Lower leg skin (tissue), 3 donors: ENCODE data around the gene RIBC2.

ENCODE experiments used
- POLR2A ChIP-seq, 2 donors: fragments of 450-650 bp; IDR thresholded peaks; one replicate each; pipeline ENCODE4 v1.6.1; 2016 to 2017; ENCODE audit warnings: antibody characterized with exemption in 2 of 2, mild to moderate bottlenecking in 1 of 2, moderate library complexity in 1 of 2
- TF ChIP-seq, protein P1 (sequence below), 3 donors: fragments of 450-650 bp; IDR thresholded peaks; one replicate each; pipeline ENCODE4 v1.5.1; 2016; ENCODE audit warnings: antibody characterized with exemption in 3 of 3, mild to moderate bottlenecking in 3 of 3, moderate library complexity in 2 of 3

GRCh38 chr22:45413368-45414211, at the start of gene RIBC2, which contains the start of gene SMC1B:
- TF ChIP-seq, protein P1, sequence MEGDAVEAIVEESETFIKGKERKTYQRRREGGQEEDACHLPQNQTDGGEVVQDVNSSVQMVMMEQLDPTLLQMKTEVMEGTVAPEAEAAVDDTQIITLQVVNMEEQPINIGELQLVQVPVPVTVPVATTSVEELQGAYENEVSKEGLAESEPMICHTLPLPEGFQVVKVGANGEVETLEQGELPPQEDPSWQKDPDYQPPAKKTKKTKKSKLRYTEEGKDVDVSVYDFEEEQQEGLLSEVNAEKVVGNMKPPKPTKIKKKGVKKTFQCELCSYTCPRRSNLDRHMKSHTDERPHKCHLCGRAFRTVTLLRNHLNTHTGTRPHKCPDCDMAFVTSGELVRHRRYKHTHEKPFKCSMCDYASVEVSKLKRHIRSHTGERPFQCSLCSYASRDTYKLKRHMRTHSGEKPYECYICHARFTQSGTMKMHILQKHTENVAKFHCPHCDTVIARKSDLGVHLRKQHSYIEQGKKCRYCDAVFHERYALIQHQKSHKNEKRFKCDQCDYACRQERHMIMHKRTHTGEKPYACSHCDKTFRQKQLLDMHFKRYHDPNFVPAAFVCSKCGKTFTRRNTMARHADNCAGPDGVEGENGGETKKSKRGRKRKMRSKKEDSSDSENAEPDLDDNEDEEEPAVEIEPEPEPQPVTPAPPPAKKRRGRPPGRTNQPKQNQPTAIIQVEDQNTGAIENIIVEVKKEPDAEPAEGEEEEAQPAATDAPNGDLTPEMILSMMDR (IDR thresholded peaks at IDR 0.05) = no peak
- TF ChIP-seq POLR2A (IDR thresholded peaks at IDR 0.05) = no peak
